SW480 (cell line): ENCODE results near the gene BTN3A1.
A peak's percentile ranks its signal among the peaks of the same experiment; 100 is the strongest.
"Not testable (repeated sequence)": the region's sequence is repeated elsewhere in the genome, so short reads cannot be mapped to it uniquely, and the experiment has no call there.

Experiments
- DNase-seq: peaks from one replicate; pipeline ENCODE4 v3.0.0-alpha.2; 2016; ENCODE audit warnings: low spot score

Gene BTN3A1

GRCh38 chr6:26401987-26402658 is at the start of gene BTN3A1:
TSS of gene BTN3A1 (plus strand) at chr6:26402275. CDS start at chr6:26405564, 3,289 bp downstream.
- peak; percentile 63 for DNase-seq

DNA sequence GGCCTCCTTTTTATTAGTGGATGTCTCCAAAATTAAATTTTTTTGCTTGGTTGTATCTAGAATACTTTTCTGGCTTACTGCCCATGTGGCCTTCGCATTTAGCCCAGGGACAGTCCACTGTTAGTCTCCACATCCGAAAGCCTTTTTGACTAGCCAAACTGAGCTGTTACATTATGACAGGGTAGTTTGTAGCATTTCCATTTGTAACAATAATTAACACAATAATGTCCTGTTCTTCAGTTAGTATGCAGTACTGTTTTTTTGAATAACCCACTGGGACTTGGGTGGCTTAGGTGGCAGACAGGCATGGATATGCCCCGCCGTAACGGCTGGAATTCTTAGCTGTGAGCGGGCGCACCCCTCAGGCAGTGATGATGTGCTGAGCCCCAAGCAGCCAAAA is 49.8 kb upstream of the BTN3A1 start:
- DNase-seq: no peak

DNA sequence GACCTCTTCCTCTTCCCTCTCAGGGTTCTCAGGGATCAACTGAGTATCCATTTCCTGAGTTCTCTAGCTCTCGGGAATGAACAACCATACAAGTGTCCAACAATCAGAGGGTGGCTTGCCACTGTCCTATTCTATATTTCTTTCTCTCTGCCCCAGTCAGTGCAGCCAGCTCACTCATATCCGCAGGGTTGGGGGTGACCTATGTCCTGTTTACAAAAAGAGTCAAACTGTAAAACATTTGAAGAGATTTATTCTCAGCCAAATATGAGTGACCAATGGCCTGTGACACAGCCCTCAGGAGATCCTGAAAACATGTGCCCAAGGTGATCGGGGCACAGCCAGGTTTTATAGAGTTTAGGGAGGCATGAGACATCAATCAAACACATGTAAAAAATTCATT is 47.9 kb upstream of the BTN3A1 start:
- DNase-seq: no peak

DNA sequence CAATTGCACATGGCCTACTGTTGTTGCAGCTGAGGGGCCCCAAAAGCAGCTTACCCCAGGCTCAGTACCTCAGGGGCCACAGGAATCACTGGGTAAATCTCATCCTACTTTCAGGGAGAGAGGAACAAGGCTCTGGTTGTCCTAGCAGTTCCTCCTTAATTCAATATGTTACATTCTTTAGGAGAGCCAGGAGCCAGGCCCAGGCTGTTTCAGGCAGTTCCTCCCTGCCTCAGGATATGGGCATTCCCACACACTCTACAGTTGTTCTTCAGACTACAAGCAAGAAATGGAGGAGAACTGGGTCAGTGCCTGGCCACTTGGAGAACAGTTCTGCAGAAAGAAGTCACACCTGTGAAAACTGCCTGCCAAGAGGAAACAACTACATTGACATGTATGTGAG is 46.7 kb upstream of the BTN3A1 start:
- DNase-seq: no peak

DNA sequence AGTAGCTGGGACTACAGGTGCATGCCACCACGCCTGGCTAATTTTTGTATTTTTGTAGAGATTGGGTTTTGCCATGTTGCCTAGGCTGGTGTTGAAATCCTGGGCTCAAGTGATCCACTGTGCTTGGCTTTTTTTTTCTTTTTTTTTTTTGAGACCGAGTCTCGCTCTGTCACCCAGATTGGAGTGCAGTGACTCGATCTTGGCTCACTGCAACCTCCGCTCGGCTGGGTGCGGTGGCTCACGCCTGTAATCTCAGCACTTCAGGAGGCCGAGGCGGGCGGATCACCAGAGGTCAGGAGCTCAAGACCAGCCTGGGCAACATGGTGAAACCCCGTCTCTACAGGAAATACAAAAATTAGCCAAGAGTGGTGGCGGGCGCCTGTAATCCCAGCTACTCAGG is 44.5 kb upstream of the BTN3A1 start:
- not testable (repeated sequence) for DNase-seq

- no peak for DNase-seq
These were observed 43.5 kb upstream of the BTN3A1 start for GRCh38 chr6:26358511-26358981.

DNA sequence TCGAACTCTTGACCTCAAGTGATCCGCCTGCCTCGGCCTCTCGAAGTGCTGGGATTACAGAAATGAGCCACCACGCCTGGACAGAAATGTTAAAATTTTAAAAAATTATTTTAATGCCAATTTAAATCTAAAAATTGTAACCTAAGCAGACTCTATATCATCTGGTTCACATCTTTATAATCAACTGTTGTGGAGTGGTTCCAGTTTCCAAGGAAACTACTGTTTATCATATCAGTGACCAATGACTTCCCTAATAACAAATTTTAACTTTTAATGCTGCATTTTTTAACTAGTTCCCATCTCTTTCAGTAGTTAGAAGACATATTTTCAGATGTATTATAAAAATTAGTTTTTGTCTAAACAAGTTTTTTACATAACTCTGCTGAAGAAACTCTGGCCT is 42.3 kb upstream of the BTN3A1 start:
- no peak for DNase-seq

GRCh38 chr6:26360451-26361416 is 41.3 kb upstream of the BTN3A1 start:
- DNase-seq: no peak

DNA sequence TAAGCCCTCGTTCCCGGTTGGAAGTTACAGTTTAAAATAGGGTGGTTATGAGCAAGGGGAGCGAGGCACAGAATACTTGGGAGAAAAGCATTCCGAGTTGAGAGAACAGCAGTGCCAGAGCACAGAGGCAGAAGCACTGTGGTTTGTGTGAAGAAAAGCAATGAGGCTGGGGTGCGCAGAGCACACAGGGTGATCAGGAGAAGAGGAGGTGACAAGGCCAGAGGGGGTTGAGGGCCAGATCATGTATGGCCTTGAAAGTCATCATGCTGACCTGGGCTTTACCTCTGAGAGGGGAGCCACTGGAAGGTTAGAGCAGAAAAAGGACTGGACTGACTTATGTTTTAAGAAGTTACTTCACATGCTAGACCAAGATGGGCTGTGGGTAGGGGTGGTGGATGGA is 40.5 kb upstream of the BTN3A1 start:
- no peak for DNase-seq

- no peak for DNase-seq
These were observed 39.8 kb upstream of the BTN3A1 start for GRCh38 chr6:26362093-26362835.

GRCh38 chr6:26362836-26363220 is 39.2 kb upstream of the BTN3A1 start:
- DNase-seq: no peak

- DNase-seq: no peak
These were observed 38.0 kb upstream of the BTN3A1 start for GRCh38 chr6:26363882-26364701.

DNA sequence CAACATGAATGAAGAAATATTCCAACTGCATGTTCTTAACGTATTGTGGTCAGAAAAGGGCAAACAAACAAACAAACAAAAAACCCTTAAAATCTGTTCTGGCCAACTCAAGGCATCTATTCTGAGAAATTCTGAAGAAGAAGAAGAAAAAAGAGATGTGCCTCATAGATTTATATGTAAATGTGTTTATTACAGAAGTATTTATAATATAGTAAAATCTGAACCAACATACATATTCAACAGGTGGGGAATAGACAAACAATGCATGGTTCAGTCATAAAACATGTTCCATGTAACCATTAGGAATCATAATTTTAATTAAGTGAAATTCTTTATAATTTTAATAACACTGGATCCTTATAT is 36.5 kb upstream of the BTN3A1 start:
- DNase-seq: no peak

DNA sequence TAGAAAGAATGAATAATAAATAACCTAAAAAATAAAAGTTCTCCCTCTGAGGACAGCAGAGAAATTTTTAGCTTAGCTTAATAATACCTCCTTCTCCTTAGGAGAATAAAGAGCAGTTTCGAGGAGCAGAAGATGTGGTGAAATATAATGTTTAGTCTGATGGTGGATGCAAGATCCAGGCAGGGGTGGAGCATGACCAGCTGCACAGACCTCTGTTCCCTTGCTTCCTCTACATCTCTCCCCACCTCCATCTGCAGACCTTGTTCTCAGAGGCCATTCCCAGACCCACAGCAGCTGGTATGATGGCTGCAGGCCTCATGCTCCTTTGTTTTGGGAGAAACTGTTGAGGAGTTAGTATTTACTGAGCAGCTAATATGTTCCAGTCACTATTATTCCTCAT is 35.6 kb upstream of the BTN3A1 start:
- DNase-seq: no peak

DNA sequence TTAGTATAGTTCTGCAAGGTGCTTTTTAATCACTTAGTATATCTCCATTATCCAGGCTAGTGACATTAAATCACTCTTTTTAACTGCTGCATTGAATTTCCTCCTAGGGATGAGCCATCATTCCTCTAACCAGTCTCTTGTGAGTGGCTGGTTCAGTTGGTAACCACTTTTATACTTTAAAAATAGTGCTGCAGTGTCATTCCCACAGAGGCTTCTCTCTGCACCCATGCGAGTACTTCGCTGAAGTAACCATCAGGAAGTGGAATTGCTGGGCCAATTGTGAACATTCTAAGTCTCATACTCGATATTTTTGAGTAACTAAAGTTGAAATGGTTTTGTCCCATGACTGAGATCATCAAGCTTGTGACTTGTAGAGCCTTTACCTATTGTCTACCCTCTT is 35.0 kb upstream of the BTN3A1 start:
- no peak for DNase-seq

- DNase-seq: not testable (repeated sequence)
These were observed 30.3 kb upstream of the BTN3A1 start for GRCh38 chr6:26371813-26372212.

- no peak for DNase-seq
These were observed 29.5 kb upstream of the BTN3A1 start for GRCh38 chr6:26372308-26373144.

GRCh38 chr6:26375270-26375669 is 26.8 kb upstream of the BTN3A1 start:
- DNase-seq: no peak

DNA sequence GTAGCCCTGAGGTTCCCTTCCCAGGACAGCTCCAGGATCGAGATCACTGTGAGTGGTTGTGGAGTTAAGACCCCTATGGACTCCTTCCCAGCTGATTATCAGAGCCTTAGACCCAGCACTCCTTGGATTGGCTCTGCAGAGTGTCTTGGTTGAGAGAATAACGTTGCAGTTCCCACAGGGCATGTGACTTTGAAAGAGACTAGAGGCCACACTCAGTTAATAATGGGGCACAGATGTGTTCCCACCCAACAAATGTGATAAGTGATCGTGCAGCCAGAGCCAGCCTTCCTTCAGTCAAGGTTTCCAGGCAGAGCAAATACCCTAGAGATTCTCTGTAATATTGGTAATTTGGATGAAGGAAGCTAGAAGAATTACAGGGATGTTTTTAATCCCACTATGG is 24.4 kb upstream of the BTN3A1 start:
- no peak for DNase-seq

DNA sequence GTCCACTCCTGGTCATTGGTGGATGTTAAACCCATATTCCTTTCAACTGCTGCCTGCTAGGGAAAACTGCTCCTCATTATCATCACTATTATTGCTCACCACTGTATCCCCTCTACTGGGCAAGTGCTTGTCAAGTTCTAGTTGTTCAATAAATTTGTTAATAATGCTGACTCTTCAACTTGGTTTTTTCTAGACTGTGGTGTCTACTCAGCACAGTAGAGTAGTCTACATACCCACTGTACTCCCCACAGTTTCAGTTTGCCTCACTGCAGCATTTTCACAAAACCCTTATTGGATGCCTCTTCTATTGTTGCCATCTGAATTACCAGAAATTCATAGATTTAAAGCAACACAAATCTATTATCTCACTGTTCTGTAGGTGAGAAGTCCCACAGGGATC is 23.9 kb upstream of the BTN3A1 start:
- DNase-seq: not testable (repeated sequence)

DNA sequence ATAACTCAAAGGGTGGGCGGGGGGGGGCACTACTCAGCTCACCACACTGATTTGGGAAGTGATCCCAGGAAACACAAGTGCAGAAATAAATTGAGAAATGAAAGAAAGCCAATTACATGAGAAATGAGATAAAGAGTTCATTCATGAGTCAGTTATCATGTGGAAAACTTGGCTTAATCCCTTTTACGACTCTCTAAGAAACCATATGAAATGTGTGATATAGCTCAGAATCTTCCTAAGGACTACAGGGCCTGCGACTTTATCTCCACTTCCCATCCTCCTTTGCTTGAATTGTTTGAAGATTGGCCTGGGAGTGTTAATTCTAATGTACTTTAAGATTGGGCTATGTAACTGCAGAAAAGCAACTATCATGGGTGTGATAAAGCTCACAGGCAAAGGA is 22.8 kb upstream of the BTN3A1 start:
- DNase-seq: no peak
